ENCODE data around the gene PTPRN2. TPM values are rescaled to one million over a fixed set of nuclear protein-coding genes. Genes with fewer than 3 reads are reported as not detected.

Gene PTPRN2
- total and polyA plus RNA-seq, 8 donors, result 12.2 to 49.2 (median 31.8) TPM

- FAIRE-seq (no peak), ATAC-seq (no peak), DNase-seq (peak in 1 of 6 donors; percentile 33)
- TF ChIP-seq CTCF (IDR thresholded peaks at IDR 0.05), result no peak
- no peaks in the 10 kb centered on the region for H3K36me3 ChIP-seq
- no peaks in the 10 kb centered on the region for H3K27me3 ChIP-seq
- no peaks in the 10 kb centered on the region for H3K4me1 ChIP-seq
- no peaks in the 10 kb centered on the region for H3K9me3 ChIP-seq
- H3K4me3 ChIP-seq, result no peak overlapping the region
- 65 to 71% methylated on average over 14 of the region's 14 CpGs for WGBS, 2 donors
- intact Hi-C loops (cut with DNase I), result no loop called here
- no peak overlapping the region for H3K27ac ChIP-seq
Measured at GRCh38 chr7:157767506-157768197, 820.0 kb downstream of the PTPRN2 start.

GRCh38 chr7:157766098-157766497 lies 821.5 kb downstream of the PTPRN2 start:
- Histone ChIP-seq H3K36me3 (no peaks in the 10 kb centered on the region), H3K4me3 (no peak overlapping the region), H3K9me3 (no peaks in the 10 kb centered on the region), H3K27me3 (no peaks in the 10 kb centered on the region), H3K27ac (no peak overlapping the region), H3K4me1 (no peaks in the 10 kb centered on the region)
- DNase-seq (no peak), FAIRE-seq (no peak), ATAC-seq (no peak)
- intact Hi-C loops (cut with DNase I), result no loop called here
- TF ChIP-seq CTCF (IDR thresholded peaks at IDR 0.05), result no peak

- no peak for FAIRE-seq
- intact Hi-C loops (cut with DNase I), result no loop called here
- H3K4me1 ChIP-seq, result no peaks in the 10 kb centered on the region
- no peak for ATAC-seq
- no peaks in the 10 kb centered on the region for H3K27me3 ChIP-seq
- no peak for DNase-seq
- 92 to 95% methylated on average over 1 of the region's 1 CpG for WGBS, 2 donors
- H3K27ac ChIP-seq, result no peak overlapping the region
- no peaks in the 10 kb centered on the region for H3K9me3 ChIP-seq
- H3K36me3 ChIP-seq, result no peaks in the 10 kb centered on the region
- no peak for TF ChIP-seq CTCF (IDR thresholded peaks at IDR 0.05)
- H3K4me3 ChIP-seq, result no peak overlapping the region
Measured at GRCh38 chr7:157764946-157765537, 822.6 kb downstream of the PTPRN2 start.

GRCh38 chr7:157764193-157764592 lies 823.4 kb downstream of the PTPRN2 start:
- H3K4me3 ChIP-seq, result no peak overlapping the region
- no peaks in the 10 kb centered on the region for H3K4me1 ChIP-seq
- no peak for TF ChIP-seq CTCF (IDR thresholded peaks at IDR 0.05)
- H3K27ac ChIP-seq, result no peak overlapping the region
- intact Hi-C loops (cut with DNase I), result no loop called here
- no peak for ATAC-seq
- FAIRE-seq, result no peak
- H3K9me3 ChIP-seq, result no peaks in the 10 kb centered on the region
- 81 to 92% methylated on average over 6 of the region's 6 CpGs for WGBS, 2 donors
- no peaks in the 10 kb centered on the region for H3K27me3 ChIP-seq
- no peaks in the 10 kb centered on the region for H3K36me3 ChIP-seq
- DNase-seq, result no peak
